GM21576 (cell line): Measurements from ENCODE around the gene SENP1.
A peak's percentile ranks its signal among the peaks of the same experiment; 100 is the strongest.
"Not testable (repeated sequence)": the region's sequence is repeated elsewhere in the genome, so short reads cannot be mapped to it uniquely, and the experiment has no call there.

Experiments used
- ATAC-seq: cut with Tn5 transposase; IDR thresholded peaks from one replicate; pipeline ENCODE4 v1.9.1; 2021; ENCODE audit warnings: mild to moderate bottlenecking, moderate library complexity; ENCODE audit not compliant: unreplicated experiment

Gene SENP1

DNA sequence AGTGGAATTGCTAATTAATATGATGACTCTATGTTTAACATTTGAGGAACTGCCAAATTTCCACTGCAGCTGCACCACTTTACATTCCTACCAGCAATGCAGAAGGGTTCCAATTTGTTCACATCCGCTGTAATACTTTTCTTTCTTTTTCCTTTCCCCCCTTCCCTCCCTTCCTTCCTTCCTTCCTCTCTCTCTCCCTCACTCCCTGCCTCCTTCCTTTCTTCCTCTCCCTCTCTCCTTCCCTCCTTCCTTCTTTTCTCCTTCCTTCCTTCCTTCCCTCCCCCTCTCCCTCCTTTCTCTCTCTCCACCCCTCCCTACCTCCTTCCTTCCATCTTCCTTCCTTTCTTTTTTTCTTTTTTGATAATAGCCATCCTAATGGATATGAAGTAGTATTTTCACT, 10.1 kb upstream of the SENP1 start:
- ATAC-seq = no peak

- ATAC-seq = not testable (repeated sequence)
Measured at GRCh38 chr12:48111312-48111693, 5.4 kb upstream of the SENP1 start.

GRCh38 chr12:48110691-48111311, 4.9 kb upstream of the SENP1 start:
- no peak for ATAC-seq

DNA sequence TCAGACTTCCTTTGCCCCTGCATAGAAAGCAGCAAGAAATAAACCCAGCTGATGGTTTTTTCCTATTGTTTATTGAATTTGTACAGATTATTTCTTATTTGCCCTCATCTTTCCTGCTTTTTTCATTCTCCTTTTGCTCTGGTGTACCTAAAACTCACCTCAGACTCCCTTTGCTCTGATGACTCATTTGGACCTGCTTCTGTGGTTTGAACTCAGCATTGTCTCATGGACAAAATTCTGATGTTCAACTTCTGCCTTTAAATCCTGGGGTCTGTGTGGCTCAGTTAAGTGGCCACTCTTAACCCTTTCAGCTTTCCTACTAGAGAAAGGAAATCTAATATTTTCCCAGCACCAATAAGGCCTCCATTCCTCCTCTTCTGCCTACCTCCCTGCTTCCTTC, 3.5 kb upstream of the SENP1 start:
- ATAC-seq = no peak

GRCh38 chr12:48106681-48107613, 1.1 kb upstream of the SENP1 start:
- no peak for ATAC-seq

DNA sequence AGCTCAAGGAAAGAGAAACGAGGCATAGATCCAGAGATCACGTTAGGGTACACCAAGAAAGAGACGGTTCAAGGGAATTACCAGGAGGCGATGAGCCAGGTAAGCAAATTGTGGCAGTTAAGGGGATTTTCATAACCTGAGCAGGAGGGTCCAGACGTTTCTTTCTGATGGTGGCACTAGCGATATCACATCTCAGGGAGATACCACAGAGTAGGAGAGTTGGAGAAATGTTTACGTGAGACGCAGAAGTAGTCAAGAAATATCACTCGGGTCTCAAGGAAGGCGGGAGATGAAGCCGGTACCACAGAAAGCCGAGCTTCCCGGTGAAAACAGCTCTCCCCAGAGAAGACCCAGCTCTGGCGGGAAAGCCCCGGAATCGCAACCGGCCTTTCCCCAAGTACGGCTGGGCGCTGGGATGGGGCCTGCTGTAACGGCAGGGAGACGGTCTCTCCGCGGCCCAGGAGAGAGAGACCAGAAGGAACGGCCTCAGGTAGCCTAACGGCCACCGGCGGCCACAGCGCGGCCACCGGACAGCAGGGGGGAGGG, 485 bp downstream of the SENP1 start:
- ATAC-seq = peak; percentile 33

GRCh38 chr12:48104531-48104930, 1.3 kb downstream of the SENP1 start:
- no peak for ATAC-seq

DNA sequence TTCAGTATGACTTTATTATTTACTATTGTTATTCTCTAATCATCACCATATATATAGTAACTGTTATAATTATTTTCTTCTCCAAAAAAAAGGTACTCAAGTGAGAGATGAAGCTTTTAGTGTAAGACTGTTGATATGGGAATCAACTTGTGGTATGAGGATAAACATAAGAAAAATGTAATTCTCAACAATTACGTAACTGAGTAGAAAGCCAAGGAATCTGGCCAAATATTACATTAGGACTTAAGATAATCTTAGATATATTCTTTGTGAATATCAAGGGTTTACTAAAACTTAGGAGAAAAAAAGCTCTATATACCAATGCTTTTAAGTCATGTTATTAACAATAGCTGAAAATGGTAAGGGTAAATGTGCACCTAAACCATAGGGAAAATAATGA, 13.3 kb downstream of the SENP1 start:
- no peak for ATAC-seq

DNA sequence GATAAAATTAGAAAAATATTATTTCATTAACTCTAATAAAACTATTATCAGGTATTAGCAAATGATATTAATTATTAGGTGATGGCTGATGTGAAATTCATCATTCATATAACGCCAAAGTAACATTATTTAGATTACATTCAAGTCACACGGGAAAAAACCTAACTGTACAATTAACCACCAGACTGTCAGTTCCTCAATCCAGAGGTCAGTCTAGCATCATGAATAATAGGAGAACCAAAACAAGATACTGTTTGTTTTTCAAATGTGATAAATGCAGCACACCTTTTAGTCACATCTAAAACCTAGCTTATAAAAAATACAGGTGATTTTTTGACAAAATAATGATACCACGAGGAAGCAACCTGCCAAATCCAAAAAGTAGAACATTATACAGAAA, 19.6 kb downstream of the SENP1 start:
- ATAC-seq = no peak

- ATAC-seq = no peak
Measured at GRCh38 chr12:48084841-48085460, 20.9 kb downstream of the SENP1 start.

GRCh38 chr12:48084066-48084465, 21.8 kb downstream of the SENP1 start:
- ATAC-seq = no peak

GRCh38 chr12:48080821-48081220, 25.1 kb downstream of the SENP1 start:
- ATAC-seq = no peak

- ATAC-seq = no peak
Measured at GRCh38 chr12:48080285-48080684, 25.6 kb downstream of the SENP1 start.

- ATAC-seq = no peak
Measured at GRCh38 chr12:48078901-48079300, 27.0 kb downstream of the SENP1 start.

DNA sequence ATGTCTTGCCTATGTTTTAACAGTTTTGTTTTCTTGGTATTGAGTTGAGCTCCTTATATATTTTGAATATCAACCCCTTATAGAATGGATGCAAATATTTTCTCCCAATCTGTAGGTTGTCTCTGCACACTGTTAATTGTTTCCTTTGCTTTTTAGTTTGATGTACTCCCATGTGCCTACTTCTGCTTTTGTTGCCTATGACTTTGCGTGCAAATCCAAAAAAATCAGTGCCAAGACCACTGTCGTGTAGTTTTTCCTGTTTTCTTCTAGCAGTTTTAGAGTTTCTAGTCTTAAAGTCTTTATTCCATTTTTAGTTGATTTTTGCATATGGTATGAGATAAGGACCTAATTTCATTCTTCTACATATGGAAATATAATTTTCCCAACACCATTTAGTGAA, 28.8 kb downstream of the SENP1 start:
- ATAC-seq = no peak

DNA sequence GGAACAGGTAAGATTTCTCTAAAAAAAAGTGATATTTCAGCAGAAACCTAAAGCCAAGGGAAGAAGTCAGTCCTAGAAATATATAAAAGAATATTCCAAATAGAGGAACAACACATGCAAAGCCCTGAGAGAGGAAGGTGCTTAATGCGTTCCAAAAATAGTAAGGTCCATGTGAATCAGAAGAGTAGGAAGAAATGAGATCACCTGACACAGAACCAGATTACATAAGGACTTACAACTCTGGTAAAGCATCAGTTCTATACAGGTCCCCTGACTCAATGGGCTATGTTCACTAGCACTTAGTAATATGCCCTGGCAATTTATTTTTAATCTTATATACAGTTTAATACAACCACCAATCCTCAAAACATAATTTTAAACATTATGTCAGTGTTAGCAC, 30.0 kb downstream of the SENP1 start:
- ATAC-seq = no peak

DNA sequence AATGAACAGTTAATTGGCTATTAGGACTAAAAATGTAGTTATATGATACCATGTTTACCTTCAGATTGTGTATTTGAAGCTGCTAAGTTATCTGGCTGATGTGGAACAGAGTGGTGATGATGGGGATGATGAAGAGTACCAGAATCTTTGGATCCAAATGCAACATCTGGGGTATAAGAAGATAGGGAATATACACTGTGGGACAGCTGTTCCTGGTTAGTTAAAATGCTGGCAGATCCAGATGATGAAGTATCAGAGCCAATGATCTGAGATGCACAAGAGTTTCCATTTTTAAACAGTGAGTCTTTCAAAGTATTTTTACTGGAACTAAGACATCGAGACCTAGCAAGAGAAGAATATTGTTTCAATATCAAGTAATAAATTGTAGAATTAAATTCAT, 31.6 kb downstream of the SENP1 start:
- no peak for ATAC-seq

DNA sequence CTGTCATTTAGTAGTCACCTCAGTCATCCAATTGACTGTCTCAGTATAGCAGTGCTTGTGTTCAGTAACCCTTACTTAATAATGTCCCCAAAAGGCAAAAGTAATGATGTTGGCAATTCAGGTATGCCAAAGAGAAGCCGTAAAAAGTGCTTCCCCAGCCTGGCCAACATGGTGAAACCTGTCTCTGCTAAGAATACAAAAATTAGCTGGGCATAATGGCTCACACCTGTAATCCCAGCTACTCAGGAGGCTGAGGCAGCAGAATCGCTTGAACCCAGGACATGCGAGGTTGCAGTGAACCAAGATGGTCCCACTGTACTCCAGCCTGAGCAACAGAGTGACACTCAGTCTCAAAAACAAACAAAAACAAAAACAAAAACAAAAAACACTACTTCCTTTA, 33.6 kb downstream of the SENP1 start:
- ATAC-seq = no peak

DNA sequence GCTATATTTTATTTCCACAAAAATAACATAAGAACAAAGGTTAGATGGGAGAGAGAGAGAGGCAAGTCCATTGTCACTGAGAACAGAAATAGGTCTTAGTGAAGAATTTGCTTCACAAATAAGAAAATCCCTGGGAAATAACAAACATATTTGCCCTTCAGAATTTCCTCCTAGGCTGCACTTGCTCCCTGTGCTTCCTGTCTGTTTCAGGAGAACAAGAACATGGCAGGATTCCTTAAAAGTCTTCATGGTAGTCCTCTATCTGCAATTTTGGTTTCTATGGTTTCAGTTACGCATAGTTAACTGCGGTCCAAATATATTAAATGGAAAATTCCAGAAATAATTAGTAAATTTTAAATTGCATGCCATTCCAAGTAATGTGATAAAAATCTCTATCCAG, 34.1 kb downstream of the SENP1 start:
- no peak for ATAC-seq

- ATAC-seq = no peak
Measured at GRCh38 chr12:48070731-48071130, 35.1 kb downstream of the SENP1 start.

- ATAC-seq = no peak
Measured at GRCh38 chr12:48070033-48070432, 35.8 kb downstream of the SENP1 start.

DNA sequence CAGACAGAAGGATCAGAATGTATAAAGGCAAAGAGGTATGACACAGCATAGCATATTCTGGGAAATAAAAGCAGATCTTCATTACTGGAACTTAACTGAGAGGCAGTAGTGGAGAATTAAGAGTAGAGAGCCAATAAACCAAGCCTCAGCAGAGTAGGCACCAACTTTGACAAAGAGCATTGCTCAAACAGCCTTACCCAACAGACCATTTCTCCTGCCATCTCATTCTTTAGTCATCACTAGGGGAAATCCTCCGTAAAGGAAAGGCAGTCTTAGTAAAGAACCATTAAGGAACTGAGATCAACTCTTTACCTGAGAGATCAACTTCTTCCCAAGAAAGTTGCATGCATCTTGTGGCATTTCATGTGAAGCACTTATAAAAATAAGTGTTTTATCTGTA, 36.6 kb downstream of the SENP1 start:
- ATAC-seq = no peak
